ENCODE measurements around the gene RPL37.
"Not testable (repeated sequence)": the region's sequence is repeated elsewhere in the genome, so short reads cannot be mapped to it uniquely, and the experiment has no call there.

Gene RPL37

DNA sequence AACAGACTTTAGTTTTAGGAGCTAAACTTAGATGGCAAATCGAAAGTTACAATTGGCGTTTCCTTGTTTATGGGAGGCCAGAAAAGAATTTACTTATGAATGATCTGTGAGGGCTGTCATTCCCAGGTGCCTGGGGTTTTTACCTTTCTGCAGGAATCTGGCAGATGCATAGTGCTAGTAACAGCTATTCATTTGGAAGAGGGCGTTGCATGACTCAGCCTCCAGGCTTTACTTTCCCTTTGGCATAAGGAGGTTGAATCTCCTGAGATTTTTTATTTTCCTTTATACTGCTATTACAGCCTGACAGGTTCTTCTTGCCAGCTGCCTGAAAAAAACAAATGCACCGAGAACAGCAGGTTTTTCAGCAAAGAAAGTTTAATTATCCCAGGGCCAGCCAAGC lies 36.2 kb upstream of the RPL37 start:
- TF ChIP-seq, protein P1, sequence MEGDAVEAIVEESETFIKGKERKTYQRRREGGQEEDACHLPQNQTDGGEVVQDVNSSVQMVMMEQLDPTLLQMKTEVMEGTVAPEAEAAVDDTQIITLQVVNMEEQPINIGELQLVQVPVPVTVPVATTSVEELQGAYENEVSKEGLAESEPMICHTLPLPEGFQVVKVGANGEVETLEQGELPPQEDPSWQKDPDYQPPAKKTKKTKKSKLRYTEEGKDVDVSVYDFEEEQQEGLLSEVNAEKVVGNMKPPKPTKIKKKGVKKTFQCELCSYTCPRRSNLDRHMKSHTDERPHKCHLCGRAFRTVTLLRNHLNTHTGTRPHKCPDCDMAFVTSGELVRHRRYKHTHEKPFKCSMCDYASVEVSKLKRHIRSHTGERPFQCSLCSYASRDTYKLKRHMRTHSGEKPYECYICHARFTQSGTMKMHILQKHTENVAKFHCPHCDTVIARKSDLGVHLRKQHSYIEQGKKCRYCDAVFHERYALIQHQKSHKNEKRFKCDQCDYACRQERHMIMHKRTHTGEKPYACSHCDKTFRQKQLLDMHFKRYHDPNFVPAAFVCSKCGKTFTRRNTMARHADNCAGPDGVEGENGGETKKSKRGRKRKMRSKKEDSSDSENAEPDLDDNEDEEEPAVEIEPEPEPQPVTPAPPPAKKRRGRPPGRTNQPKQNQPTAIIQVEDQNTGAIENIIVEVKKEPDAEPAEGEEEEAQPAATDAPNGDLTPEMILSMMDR (IDR thresholded peaks at IDR 0.05), result no peak
- TF ChIP-seq ZFX (IDR thresholded peaks at IDR 0.05; ENCODE audit: borderline replicate concordance), result no peak
- no peak overlapping the region for H3K27ac ChIP-seq

DNA sequence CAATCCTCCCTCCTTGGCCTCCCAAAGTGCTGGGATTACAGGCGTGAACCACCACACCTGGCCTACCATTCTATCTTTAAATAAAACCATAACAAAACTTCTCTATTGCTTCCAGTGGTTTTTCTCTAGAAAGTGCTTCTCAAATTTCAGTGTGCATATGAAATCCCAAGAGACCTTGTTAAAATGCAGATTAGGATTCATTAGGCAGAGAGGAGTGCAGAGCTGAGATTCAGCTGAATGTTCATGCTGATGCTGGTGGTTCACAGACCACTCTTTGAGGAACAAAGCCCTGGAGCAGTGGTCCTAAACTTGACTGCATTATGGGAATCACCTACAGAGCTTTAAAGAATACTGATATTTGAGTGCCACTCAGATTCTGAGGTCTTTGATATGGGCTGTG lies 34.4 kb upstream of the RPL37 start:
- no peak overlapping the region for H3K27ac ChIP-seq
- TF ChIP-seq, protein P1 (IDR thresholded peaks at IDR 0.05), result no peak
- no peak for TF ChIP-seq ZFX (IDR thresholded peaks at IDR 0.05; ENCODE audit: borderline replicate concordance)

DNA sequence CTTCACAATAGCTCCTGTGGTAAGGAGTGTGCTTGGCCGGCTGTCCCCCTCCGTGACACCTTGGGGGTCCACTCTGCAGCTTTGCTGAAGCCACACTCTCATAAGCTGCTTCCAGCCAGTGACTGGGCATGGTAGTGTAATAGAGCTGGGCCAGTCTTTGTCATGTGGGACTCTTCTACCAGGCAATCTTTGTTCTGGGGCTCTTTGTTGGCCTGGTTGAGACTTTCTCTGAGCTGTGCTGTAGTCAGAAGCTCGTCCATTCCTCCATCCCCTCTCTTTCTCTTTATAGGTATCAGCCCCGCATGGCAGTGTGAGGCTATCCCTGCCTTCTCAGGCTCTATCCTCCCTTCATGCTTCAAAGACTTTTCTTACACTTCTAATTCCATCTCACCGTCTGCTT lies 31.8 kb upstream of the RPL37 start:
- H3K27ac ChIP-seq, result no peak overlapping the region
- no peak for TF ChIP-seq ZFX (IDR thresholded peaks at IDR 0.05; ENCODE audit: borderline replicate concordance)
- TF ChIP-seq, protein P1 (IDR thresholded peaks at IDR 0.05), result no peak

DNA sequence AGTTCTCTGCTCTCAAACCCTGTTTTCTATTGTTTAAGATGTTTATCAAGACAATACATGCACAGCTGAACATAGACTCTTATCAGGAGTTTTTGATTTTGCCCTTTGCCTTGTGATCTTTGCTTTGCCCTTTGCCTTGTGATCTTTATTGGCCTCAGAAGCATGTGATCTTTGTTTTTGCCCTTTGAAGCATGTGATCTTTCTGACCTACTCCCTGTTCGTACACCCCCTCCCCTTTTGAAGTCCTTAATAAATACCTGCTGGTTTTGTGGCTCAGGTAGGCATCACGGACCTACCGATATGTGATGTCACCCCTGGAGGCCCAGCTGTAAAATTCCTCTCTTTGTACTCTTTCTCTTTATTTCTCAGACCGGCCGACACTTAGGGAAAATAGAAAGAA lies 30.0 kb upstream of the RPL37 start:
- not testable (repeated sequence) for H3K27ac ChIP-seq

GRCh38 chr5:40860711-40861110 lies 25.7 kb upstream of the RPL37 start:
- TF ChIP-seq, protein P1 (IDR thresholded peaks at IDR 0.05), result no peak
- no peak for TF ChIP-seq ZFX (IDR thresholded peaks at IDR 0.05; ENCODE audit: borderline replicate concordance)
- no peak overlapping the region for H3K27ac ChIP-seq

GRCh38 chr5:40853632-40854192 lies 18.7 kb upstream of the RPL37 start:
- H3K27ac ChIP-seq, result no peak overlapping the region
- TF ChIP-seq ZFX (IDR thresholded peaks at IDR 0.05; ENCODE audit: borderline replicate concordance), result no peak
- TF ChIP-seq, protein P1 (IDR thresholded peaks at IDR 0.05), result no peak

DNA sequence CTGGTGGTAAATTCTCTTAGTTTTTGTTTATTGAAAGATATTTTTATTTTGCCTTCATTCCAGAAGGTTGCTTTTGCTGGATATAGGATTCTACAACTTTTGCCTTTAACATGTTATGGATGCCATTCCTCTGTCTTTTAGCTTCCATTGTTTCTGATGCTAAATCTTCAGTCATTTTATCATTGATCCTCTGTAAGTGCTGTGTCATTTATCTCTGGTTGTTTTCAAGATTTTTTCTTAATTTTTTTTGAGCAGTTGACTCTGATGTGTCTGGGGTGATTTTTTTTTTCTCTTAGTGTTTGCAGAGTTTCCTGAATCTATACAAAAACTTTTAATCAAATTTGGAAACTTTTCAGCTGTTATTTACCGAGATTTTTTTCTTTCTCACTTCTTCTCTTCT lies 12.5 kb upstream of the RPL37 start:
- H3K27ac ChIP-seq, result no peak overlapping the region
- TF ChIP-seq, protein P1 (IDR thresholded peaks at IDR 0.05), result no peak
- no peak for TF ChIP-seq ZFX (IDR thresholded peaks at IDR 0.05; ENCODE audit: borderline replicate concordance)

DNA sequence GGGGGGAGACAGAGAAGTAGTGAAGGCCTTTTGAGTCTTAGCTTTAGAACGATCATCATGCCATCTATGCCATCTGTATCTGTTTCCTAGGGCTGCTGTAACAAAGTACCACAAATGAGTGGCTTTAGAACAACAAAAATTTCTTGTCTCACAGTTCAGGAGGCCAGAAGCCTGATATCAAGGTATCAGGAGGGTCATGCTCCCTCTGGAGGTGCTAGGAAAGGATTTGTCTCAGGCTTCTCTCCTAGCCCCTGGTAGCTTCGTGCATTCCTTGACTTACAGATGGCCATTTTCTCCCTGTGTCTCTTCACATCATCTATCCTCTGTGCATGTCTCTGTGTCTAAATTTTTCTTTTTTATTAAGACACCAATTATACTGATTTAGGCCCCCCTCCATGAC lies 11.3 kb upstream of the RPL37 start:
- no peak overlapping the region for H3K27ac ChIP-seq
- TF ChIP-seq ZFX (IDR thresholded peaks at IDR 0.05; ENCODE audit: borderline replicate concordance), result no peak
- TF ChIP-seq, protein P1 (IDR thresholded peaks at IDR 0.05), result no peak
